ENCODE data around the gene NT5C1A.

The NT5C1A gene

GRCh38 chr1:39685071-39685470, 13.2 kb upstream of the NT5C1A start:
- H3K4me1 ChIP-seq (ENCODE audit: insufficient read depth, low read length, severe bottlenecking) = no peaks in the 10 kb centered on the region
- no peaks in the 10 kb centered on the region for H3K36me3 ChIP-seq (ENCODE audit: insufficient read depth, low read length)
- no peak overlapping the region for H2AFZ ChIP-seq (ENCODE audit: low read length)
- H3K27me3 ChIP-seq (ENCODE audit: insufficient read depth, low read length) = no peaks in the 10 kb centered on the region
- H3K4me3 ChIP-seq (ENCODE audit: low read depth, low read length, poor library complexity, severe bottlenecking) = no peak overlapping the region
- H3K9ac ChIP-seq (ENCODE audit: low read length) = no peak overlapping the region
- no peak overlapping the region for H3K4me2 ChIP-seq (ENCODE audit: low read length)
- H3F3A ChIP-seq (ENCODE audit: insufficient read depth, low read length) = no peaks in the 10 kb centered on the region
- TF ChIP-seq EZH2 (IDR thresholded peaks at IDR 0.05; ENCODE audit: borderline replicate concordance, low read length) (no peak), CTCF (IDR thresholded peaks at IDR 0.05; ENCODE audit: low read length) (no peak)
- H3K79me2 ChIP-seq (ENCODE audit: insufficient read depth, low read length) = no peaks in the 10 kb centered on the region
- H3K9me3 ChIP-seq (ENCODE audit: low read length) = no peaks in the 10 kb centered on the region
- H4K20me1 ChIP-seq (ENCODE audit: insufficient read depth, low read length) = no peaks in the 10 kb centered on the region
- H3K9me2 ChIP-seq (ENCODE audit: low read depth, low read length) = no peaks in the 10 kb centered on the region
- H3K27ac ChIP-seq (ENCODE audit: low read depth, low read length, poor library complexity, severe bottlenecking) = no peak overlapping the region

- Histone ChIP-seq H3K27ac (ENCODE audit: low read depth, low read length, poor library complexity, severe bottlenecking) (no peak overlapping the region), H3K9me3 (ENCODE audit: low read length) (no peaks in the 10 kb centered on the region), H3K9ac (ENCODE audit: low read length) (no peak overlapping the region), H4K20me1 (ENCODE audit: insufficient read depth, low read length) (no peaks in the 10 kb centered on the region), H2AFZ (ENCODE audit: low read length) (no peak overlapping the region), H3K36me3 (ENCODE audit: insufficient read depth, low read length) (no peaks in the 10 kb centered on the region), H3K27me3 (ENCODE audit: insufficient read depth, low read length) (no peaks in the 10 kb centered on the region), H3K4me2 (ENCODE audit: low read length) (no peak overlapping the region), H3K4me1 (ENCODE audit: insufficient read depth, low read length, severe bottlenecking) (no peaks in the 10 kb centered on the region), H3F3A (ENCODE audit: insufficient read depth, low read length) (no peaks in the 10 kb centered on the region), H3K79me2 (ENCODE audit: insufficient read depth, low read length) (no peaks in the 10 kb centered on the region), H3K4me3 (ENCODE audit: low read depth, low read length, poor library complexity, severe bottlenecking) (no peak overlapping the region), H3K9me2 (ENCODE audit: low read depth, low read length) (no peaks in the 10 kb centered on the region)
- TF ChIP-seq CTCF (IDR thresholded peaks at IDR 0.05; ENCODE audit: low read length) = no peak
- TF ChIP-seq EZH2 (IDR thresholded peaks at IDR 0.05; ENCODE audit: borderline replicate concordance, low read length) = no peak
Measured at GRCh38 chr1:39684313-39684664, 12.4 kb upstream of the NT5C1A start.

GRCh38 chr1:39683591-39684312, 11.8 kb upstream of the NT5C1A start:
- no peaks in the 10 kb centered on the region for H3K9me2 ChIP-seq (ENCODE audit: low read depth, low read length)
- H3K79me2 ChIP-seq (ENCODE audit: insufficient read depth, low read length) = no peaks in the 10 kb centered on the region
- no peak overlapping the region for H3K9ac ChIP-seq (ENCODE audit: low read length)
- H3K36me3 ChIP-seq (ENCODE audit: insufficient read depth, low read length) = no peaks in the 10 kb centered on the region
- no peak overlapping the region for H2AFZ ChIP-seq (ENCODE audit: low read length)
- H4K20me1 ChIP-seq (ENCODE audit: insufficient read depth, low read length) = no peaks in the 10 kb centered on the region
- no peaks in the 10 kb centered on the region for H3F3A ChIP-seq (ENCODE audit: insufficient read depth, low read length)
- H3K27me3 ChIP-seq (ENCODE audit: insufficient read depth, low read length) = no peaks in the 10 kb centered on the region
- H3K27ac ChIP-seq (ENCODE audit: low read depth, low read length, poor library complexity, severe bottlenecking) = no peak overlapping the region
- no peak overlapping the region for H3K4me2 ChIP-seq (ENCODE audit: low read length)
- H3K4me3 ChIP-seq (ENCODE audit: low read depth, low read length, poor library complexity, severe bottlenecking) = no peak overlapping the region
- TF ChIP-seq CTCF (IDR thresholded peaks at IDR 0.05; ENCODE audit: low read length) = no peak
- no peak for TF ChIP-seq EZH2 (IDR thresholded peaks at IDR 0.05; ENCODE audit: borderline replicate concordance, low read length)
- H3K4me1 ChIP-seq (ENCODE audit: insufficient read depth, low read length, severe bottlenecking) = no peaks in the 10 kb centered on the region
- no peaks in the 10 kb centered on the region for H3K9me3 ChIP-seq (ENCODE audit: low read length)
